VCaP (cell line): Measurements from ENCODE around the gene IFIT5.

Experiments used
- H3K27ac ChIP-seq: fragments of 450-650 bp; 2 replicates; pipeline ENCODE4 v1.5.1; 2017
- TF ChIP-seq, protein P1 (sequence below): fragments of 450-650 bp; conservative IDR thresholded peaks from 2 replicates; pipeline ENCODE4 v1.5.1; 2017; ENCODE audit warnings: mild to moderate bottlenecking, moderate library complexity

The IFIT5 gene

DNA sequence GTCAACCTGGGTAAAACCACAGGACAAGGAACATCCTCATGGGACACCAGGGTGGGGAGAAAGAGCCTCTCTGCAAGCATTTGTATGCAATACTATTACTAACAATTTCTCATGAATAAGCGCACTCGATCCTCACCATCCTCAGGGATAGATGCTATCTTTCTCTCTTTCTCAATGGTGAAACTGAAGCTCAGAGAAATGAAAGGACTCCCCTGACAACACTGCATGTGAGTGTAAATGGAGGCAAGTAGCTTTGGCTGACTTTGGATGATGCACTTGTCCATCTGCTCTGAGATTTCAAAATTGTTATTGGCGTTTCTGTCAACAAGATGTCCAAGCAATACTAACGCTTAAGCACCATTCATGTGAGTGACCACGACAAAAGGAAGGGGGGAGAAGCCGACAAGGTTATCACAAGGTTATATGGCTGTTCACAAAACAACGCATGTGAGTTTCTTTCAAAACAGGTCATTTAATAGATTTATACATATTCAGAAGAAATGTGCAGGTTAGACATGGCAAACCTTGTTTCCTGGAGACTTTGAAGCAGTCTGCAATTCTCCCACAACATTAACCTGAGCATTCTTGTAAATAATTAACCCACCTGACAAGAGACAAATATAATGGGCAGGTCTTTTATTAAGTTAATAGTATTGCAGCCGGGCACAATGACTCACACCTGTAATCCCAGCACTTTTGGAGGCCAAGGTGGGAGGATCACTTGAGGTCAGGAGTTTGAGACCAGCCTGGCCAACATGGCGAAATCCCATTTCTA lies 54.0 kb downstream of the IFIT5 start:
- TF ChIP-seq, protein P1, sequence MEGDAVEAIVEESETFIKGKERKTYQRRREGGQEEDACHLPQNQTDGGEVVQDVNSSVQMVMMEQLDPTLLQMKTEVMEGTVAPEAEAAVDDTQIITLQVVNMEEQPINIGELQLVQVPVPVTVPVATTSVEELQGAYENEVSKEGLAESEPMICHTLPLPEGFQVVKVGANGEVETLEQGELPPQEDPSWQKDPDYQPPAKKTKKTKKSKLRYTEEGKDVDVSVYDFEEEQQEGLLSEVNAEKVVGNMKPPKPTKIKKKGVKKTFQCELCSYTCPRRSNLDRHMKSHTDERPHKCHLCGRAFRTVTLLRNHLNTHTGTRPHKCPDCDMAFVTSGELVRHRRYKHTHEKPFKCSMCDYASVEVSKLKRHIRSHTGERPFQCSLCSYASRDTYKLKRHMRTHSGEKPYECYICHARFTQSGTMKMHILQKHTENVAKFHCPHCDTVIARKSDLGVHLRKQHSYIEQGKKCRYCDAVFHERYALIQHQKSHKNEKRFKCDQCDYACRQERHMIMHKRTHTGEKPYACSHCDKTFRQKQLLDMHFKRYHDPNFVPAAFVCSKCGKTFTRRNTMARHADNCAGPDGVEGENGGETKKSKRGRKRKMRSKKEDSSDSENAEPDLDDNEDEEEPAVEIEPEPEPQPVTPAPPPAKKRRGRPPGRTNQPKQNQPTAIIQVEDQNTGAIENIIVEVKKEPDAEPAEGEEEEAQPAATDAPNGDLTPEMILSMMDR, result no peak
- H3K27ac ChIP-seq, result no peak overlapping the region

DNA sequence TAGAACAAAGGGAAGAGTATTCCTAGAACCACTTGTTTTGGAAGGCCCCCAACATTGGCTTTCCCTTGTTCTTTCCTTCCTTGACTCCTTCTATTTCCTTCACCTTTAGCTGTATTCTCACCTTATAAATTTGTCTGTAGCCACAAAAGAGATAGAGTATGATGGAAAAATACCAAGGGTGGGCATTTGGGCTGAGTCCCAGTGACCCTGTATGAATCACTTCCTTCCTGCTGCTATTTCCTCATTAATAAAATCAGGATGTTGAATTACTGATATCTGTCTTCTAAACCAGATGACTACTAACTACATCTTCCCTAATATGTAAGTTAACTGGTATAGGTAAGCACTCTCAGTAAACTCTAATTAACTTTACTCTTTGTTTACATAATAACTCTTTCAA lies 55.1 kb downstream of the IFIT5 start:
- no peak overlapping the region for H3K27ac ChIP-seq
- TF ChIP-seq, protein P1, result no peak
